ENCODE results near the gene VEZT. TPM values are rescaled to one million over a fixed set of nuclear protein-coding genes. Genes with fewer than 3 reads are reported as not detected.

The VEZT gene
- total RNA-seq, 1 donor from 2014 or later, result 79.1 TPM

GRCh38 chr12:95201056-95201670, 16.4 kb upstream of the VEZT start:
- Mint-ChIP-seq H3K4me3 (no peak overlapping the region), H3K36me3 (ENCODE audit: low read depth) (no peaks in the 10 kb centered on the region), H3K4me1 (peaks cover 30% of the 10 kb centered on the region), H3K27me3 (ENCODE audit: low read depth) (peaks cover 2% of the 10 kb centered on the region), H3K9me3 (no peaks in the 10 kb centered on the region), H3K27ac (ENCODE audit: unreplicated experiment) (peak overlapping the region; percentile 10)
- no peak for TF ChIP-seq CTCF (conservative IDR thresholded peaks at IDR 0.05)
- no peak for DNase-seq (ENCODE audit: low read depth, low spot score)

DNA sequence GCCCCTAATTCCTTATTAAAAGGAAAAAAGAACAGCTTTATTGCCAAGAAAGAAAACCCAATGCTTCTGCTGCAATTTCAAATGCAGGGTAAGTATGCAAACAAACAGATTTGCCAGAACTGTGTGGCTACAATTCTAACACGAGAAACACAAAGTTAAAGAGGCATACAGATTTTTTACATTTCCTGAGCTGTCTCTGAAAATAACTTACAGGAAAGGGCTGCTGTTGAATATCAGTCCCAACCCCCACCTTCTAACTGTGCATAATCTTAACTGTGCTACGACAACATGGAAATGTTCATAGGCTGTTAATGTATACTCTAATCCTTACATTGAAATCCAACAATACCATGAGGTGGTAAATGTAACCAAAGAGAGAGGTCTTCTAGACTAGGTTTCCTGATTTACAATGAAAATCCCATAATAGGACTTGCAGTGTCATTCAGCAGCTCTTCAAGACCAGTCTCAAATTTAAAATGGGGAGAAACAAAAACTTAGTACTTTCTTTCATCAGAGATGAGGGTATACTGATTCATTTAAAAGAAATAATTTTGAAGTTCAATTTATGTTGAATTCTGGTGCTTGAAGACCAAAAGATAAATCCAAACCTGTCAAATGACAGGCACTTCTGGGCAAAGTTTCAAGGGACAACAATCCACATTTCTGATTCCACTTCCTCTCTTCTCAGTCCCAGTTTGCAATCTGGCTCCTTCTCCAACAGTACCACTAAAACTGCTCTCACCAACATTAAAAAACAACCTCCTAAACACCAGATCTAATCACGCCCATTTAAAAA, 14.7 kb upstream of the VEZT start:
- TF ChIP-seq CTCF (conservative IDR thresholded peaks at IDR 0.05), result no peak
- Mint-ChIP-seq H3K4me3 (no peak overlapping the region), H3K4me1 (peaks cover 38% of the 10 kb centered on the region), H3K27me3 (ENCODE audit: low read depth) (peaks cover 2% of the 10 kb centered on the region), H3K27ac (ENCODE audit: unreplicated experiment) (no peak overlapping the region), H3K9me3 (no peaks in the 10 kb centered on the region), H3K36me3 (ENCODE audit: low read depth) (peaks cover 4% of the 10 kb centered on the region)
- no peak for DNase-seq (ENCODE audit: low read depth, low spot score)

- H3K9me3 Mint-ChIP-seq, result no peaks in the 10 kb centered on the region
- no peak for TF ChIP-seq CTCF (conservative IDR thresholded peaks at IDR 0.05)
- H3K27ac Mint-ChIP-seq (ENCODE audit: unreplicated experiment), result no peak overlapping the region
- no peak overlapping the region for H3K4me3 Mint-ChIP-seq
- H3K27me3 Mint-ChIP-seq (ENCODE audit: low read depth), result peaks cover 2% of the 10 kb centered on the region
- H3K4me1 Mint-ChIP-seq, result peaks cover 38% of the 10 kb centered on the region
- no peak for DNase-seq (ENCODE audit: low read depth, low spot score)
- peaks cover 6% of the 10 kb centered on the region for H3K36me3 Mint-ChIP-seq (ENCODE audit: low read depth)
Observed at GRCh38 chr12:95203487-95204030, 14.0 kb upstream of the VEZT start.

- H3K4me3 Mint-ChIP-seq, result no peak overlapping the region
- peaks cover 38% of the 10 kb centered on the region for H3K4me1 Mint-ChIP-seq
- peaks cover 2% of the 10 kb centered on the region for H3K27me3 Mint-ChIP-seq (ENCODE audit: low read depth)
Observed at GRCh38 chr12:95204141-95204866, 13.3 kb upstream of the VEZT start.

More at GRCh38 chr12:95204141-95204866, 13.3 kb upstream of the VEZT start:
- DNase-seq (ENCODE audit: low read depth, low spot score), result no peak
- peak overlapping the region; percentile 86 for H3K27ac Mint-ChIP-seq (ENCODE audit: unreplicated experiment)
- TF ChIP-seq CTCF (conservative IDR thresholded peaks at IDR 0.05), result no peak
- H3K36me3 Mint-ChIP-seq (ENCODE audit: low read depth), result peaks cover 11% of the 10 kb centered on the region
- H3K9me3 Mint-ChIP-seq, result no peaks in the 10 kb centered on the region

Data from neural crest cell (in vitro differentiated cells).